PC-9 (cell line): ENCODE measurements around the gene GPI.

ENCODE experiments used
- CTCF ChIP-seq: fragments of 200-600 bp; sonication (generic); conservative IDR thresholded peaks from 2 replicates; pipeline ENCODE4 v1.6.1; 2017; ENCODE audit warnings: mixed run types, antibody characterized with exemption, mild to moderate bottlenecking, moderate library complexity
- EZH2 ChIP-seq: fragments of 200-600 bp; sonication (generic); IDR thresholded peaks from 2 replicates; pipeline ENCODE4 v1.8.0; 2017; ENCODE audit warnings: antibody characterized with exemption, low read depth

DNA sequence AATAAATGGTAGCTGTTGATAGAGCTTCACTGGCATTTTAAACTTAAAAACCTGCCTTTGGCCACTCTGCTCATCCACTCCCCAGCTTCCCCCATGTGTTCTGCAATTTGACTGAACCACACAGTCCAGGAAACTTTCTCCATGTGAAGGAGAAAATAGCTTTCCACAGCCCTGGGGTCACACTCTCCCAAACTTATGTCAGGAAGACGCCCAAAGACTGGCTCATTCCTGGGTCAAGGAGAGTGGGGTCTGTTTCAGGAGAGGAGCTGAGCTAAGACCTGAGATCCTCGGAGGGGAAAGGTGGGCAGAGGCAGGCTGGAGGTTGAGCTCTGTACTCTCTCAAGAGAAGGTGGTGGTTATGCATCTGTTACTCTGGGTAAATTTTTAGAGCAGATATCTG, 48.7 kb upstream of the GPI start:
- no peak for TF ChIP-seq CTCF
- no peak for TF ChIP-seq EZH2
